DND-41 (cell line): ENCODE data around the gene GAD1.

Experiments used
- CTCF ChIP-seq: IDR thresholded peaks from 2 replicates; pipeline ENCODE4 v1.5.1; 2012; ENCODE audit warnings: borderline replicate concordance, low read length, moderate library complexity, mild to moderate bottlenecking; ENCODE audit not compliant: poor library complexity, severe bottlenecking; ENCODE audit errors: extremely low read depth
- EZH2 ChIP-seq: IDR thresholded peaks from 3 replicates; pipeline ENCODE4 v1.6.1; 2012; ENCODE audit warnings: borderline replicate concordance, low read depth, mild to moderate bottlenecking, moderate library complexity, low read length, inconsistent platforms; ENCODE audit not compliant: severe bottlenecking

GRCh38 chr2:170850251-170850650 lies 33.6 kb downstream of the GAD1 start:
- TF ChIP-seq EZH2: no peak
- no peak for TF ChIP-seq CTCF
